Spleen (tissue), 7 donors: ENCODE results near the gene SORCS2.

Source experiments
- POLR2A ChIP-seq, 3 donors: fragments of 450-650 bp; IDR thresholded peaks; one replicate each; pipeline ENCODE4 v1.5.1; 2017; ENCODE audit warnings: antibody characterized with exemption in 3 of 3, mild to moderate bottlenecking in 1 of 3
- TF ChIP-seq, protein P1 (sequence below), 11 experiments: fragments of 200-600 bp in 7 of 11; fragments of 450-650 bp in 4 of 11; sonication (generic) in 4 of 11; IDR thresholded peaks in 8 of 11; conservative IDR thresholded peaks in 3 of 11; 1 replicate in 7 of 11; 2 replicates in 4 of 11; pipeline versions ENCODE4 v1.4.0 to v1.8.0; 2016 to 2021; ENCODE audit warnings: antibody characterized with exemption in 11 of 11, inconsistent platforms in 4 of 11, mild to moderate bottlenecking in 1 of 11
- donor health status: DM: no; HTN: no; CAD: no; lungs with moderate emphysema.
- donor health status: DM: no; HTN: no; CAD: no.
- donor health status: DM: no; HTN: no; CAD: no.

DNA sequence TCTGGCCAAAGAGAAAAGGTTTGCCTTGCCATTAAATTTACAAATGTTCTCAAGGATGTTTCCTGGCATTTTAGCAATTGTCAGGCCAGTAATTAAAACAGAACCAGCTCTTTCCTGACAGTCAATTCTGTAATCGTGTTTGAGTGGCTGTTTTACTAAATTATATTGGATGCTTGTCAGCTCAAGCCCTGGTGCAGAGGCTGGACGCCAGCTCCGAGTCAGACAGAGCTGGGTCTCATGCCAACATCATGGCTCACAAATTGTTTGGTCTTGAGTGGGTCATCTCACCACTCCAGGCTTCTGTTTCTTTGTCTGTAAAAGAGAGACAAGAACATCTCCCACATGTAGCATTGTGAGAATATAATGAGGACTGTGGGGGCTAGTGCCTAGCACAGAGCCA is 432.7 kb downstream of the SORCS2 start:
- TF ChIP-seq POLR2A (IDR thresholded peaks at IDR 0.05), result no peak
- TF ChIP-seq, protein P1, sequence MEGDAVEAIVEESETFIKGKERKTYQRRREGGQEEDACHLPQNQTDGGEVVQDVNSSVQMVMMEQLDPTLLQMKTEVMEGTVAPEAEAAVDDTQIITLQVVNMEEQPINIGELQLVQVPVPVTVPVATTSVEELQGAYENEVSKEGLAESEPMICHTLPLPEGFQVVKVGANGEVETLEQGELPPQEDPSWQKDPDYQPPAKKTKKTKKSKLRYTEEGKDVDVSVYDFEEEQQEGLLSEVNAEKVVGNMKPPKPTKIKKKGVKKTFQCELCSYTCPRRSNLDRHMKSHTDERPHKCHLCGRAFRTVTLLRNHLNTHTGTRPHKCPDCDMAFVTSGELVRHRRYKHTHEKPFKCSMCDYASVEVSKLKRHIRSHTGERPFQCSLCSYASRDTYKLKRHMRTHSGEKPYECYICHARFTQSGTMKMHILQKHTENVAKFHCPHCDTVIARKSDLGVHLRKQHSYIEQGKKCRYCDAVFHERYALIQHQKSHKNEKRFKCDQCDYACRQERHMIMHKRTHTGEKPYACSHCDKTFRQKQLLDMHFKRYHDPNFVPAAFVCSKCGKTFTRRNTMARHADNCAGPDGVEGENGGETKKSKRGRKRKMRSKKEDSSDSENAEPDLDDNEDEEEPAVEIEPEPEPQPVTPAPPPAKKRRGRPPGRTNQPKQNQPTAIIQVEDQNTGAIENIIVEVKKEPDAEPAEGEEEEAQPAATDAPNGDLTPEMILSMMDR (IDR thresholded peaks at IDR 0.05 in 8 of 11, conservative IDR thresholded peaks at IDR 0.05 in 3 of 11), result no peak
